Suprapubic skin (tissue), 4 donors: ENCODE data around the gene JAZF1. TPM values are rescaled to one million over a fixed set of nuclear protein-coding genes. Genes with fewer than 3 reads are reported as not detected.

Experiments used
- DNase-seq, 2 donors: peaks; one replicate each; pipeline ENCODE4 v3.0.0-alpha.2; 2019; ENCODE audit warnings: low spot score in 2 of 2
- H3K27ac ChIP-seq: fragments of 200-600 bp; sonication (generic); one replicate; pipeline ENCODE4 v1.5.1; 2019
- H3K27me3 ChIP-seq: fragments of 200-600 bp; sonication (generic); one replicate; pipeline ENCODE4 v1.5.1; 2019
- H3K36me3 ChIP-seq: fragments of 200-600 bp; sonication (generic); one replicate; pipeline ENCODE4 v1.5.1; 2019
- H3K4me1 ChIP-seq: fragments of 200-600 bp; sonication (generic); one replicate; pipeline ENCODE4 v1.5.1; 2019
- H3K4me3 ChIP-seq: fragments of 200-600 bp; sonication (generic); one replicate; pipeline ENCODE4 v1.5.1; 2019; ENCODE audit warnings: mild to moderate bottlenecking
- H3K9me3 ChIP-seq: fragments of 200-600 bp; sonication (generic); one replicate; pipeline ENCODE4 v1.5.1; 2019
- EP300 ChIP-seq: sonication (generic); formaldehyde crosslinking; IDR thresholded peaks from one replicate; pipeline ENCODE4 v1.6.1; 2017; ENCODE audit warnings: antibody characterized with exemption
- POLR2A ChIP-seq, 2 donors: fragments of 450-650 bp; IDR thresholded peaks; one replicate each; pipeline ENCODE4 v1.6.1; 2017; ENCODE audit warnings: antibody characterized with exemption in 2 of 2, mild to moderate bottlenecking in 2 of 2, moderate library complexity in 2 of 2
- POLR2AphosphoS5 ChIP-seq, 3 donors: sonication (generic); formaldehyde crosslinking; IDR thresholded peaks; one replicate each; pipeline ENCODE4 v1.6.1; 2017; ENCODE audit warnings: antibody characterized with exemption in 3 of 3
- WGBS: methylation state at CpG from one replicate; pipeline ENCODE4 v1.1.5; 2018; 5-methylcytosine and 5-hydroxymethylcytosine counted together
- total RNA-seq, 4 donors: library from RNA; depleted of rRNA; stranded (reverse); fragments of >200 nt; gene quantifications; one replicate each; pipeline ENCODE4 v1.1.0, GENCODE V29; 2016
- TF ChIP-seq, protein P1 (sequence below), 2 donors: fragments of 200-600 bp in 1 of 2; fragments of 450-650 bp in 1 of 2; sonication (generic) in 1 of 2; IDR thresholded peaks; one replicate each; pipeline ENCODE4 v1.5.1; 2016 to 2019; ENCODE audit warnings: antibody characterized with exemption in 2 of 2, mild to moderate bottlenecking in 1 of 2, moderate library complexity in 1 of 2

Gene JAZF1
- total RNA-seq, 4 donors from 2014 or later: 5.0 to 8.4 (median 7.4) TPM

- Histone ChIP-seq H3K27me3 (no peaks in the 10 kb centered on the region), H3K4me3 (no peak overlapping the region), H3K4me1 (peaks cover 6% of the 10 kb centered on the region), H3K9me3 (no peaks in the 10 kb centered on the region), H3K36me3 (no peaks in the 10 kb centered on the region), H3K27ac (no peak overlapping the region)
- TF ChIP-seq, protein P1, sequence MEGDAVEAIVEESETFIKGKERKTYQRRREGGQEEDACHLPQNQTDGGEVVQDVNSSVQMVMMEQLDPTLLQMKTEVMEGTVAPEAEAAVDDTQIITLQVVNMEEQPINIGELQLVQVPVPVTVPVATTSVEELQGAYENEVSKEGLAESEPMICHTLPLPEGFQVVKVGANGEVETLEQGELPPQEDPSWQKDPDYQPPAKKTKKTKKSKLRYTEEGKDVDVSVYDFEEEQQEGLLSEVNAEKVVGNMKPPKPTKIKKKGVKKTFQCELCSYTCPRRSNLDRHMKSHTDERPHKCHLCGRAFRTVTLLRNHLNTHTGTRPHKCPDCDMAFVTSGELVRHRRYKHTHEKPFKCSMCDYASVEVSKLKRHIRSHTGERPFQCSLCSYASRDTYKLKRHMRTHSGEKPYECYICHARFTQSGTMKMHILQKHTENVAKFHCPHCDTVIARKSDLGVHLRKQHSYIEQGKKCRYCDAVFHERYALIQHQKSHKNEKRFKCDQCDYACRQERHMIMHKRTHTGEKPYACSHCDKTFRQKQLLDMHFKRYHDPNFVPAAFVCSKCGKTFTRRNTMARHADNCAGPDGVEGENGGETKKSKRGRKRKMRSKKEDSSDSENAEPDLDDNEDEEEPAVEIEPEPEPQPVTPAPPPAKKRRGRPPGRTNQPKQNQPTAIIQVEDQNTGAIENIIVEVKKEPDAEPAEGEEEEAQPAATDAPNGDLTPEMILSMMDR (IDR thresholded peaks at IDR 0.05): no peak
- TF ChIP-seq POLR2AphosphoS5 (IDR thresholded peaks at IDR 0.05): no peak
- TF ChIP-seq POLR2A (IDR thresholded peaks at IDR 0.05): no peak
- no peak for TF ChIP-seq EP300
- 77% methylated on average over 3 of the region's 3 CpGs for WGBS
- DNase-seq: no peak
Observed at GRCh38 chr7:27999829-28000228, 180.8 kb downstream of the JAZF1 start.

DNA sequence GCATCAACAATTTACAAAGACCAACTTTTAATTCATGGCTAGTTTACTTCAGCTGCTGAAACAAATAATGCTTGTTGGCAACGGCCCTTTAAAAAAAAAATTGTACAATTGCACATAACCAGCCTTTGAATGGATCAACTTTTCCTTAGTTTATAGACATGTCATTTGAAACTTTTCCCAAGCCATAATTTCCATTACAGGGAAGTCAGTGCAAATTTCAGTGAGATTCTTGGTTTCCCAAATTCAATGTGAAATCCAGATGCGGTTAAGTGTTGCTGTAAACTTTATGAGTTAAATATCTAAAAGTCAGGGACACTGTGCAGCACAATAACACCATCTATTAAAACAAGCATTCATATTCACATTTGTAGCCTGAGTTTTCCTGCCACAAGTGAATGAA lies 182.2 kb downstream of the JAZF1 start:
- H3K36me3 ChIP-seq: no peaks in the 10 kb centered on the region
- no peaks in the 10 kb centered on the region for H3K27me3 ChIP-seq
- peaks cover 13% of the 10 kb centered on the region for H3K4me1 ChIP-seq
- TF ChIP-seq POLR2AphosphoS5 (IDR thresholded peaks at IDR 0.05) (no peak), EP300 (no peak), POLR2A (IDR thresholded peaks at IDR 0.05) (no peak)
- TF ChIP-seq, protein P1 (IDR thresholded peaks at IDR 0.05): no peak
- 89% methylated on average over 2 of the region's 2 CpGs for WGBS
- H3K27ac ChIP-seq: no peak overlapping the region
- no peaks in the 10 kb centered on the region for H3K9me3 ChIP-seq
- no peak for DNase-seq
- no peak overlapping the region for H3K4me3 ChIP-seq

DNA sequence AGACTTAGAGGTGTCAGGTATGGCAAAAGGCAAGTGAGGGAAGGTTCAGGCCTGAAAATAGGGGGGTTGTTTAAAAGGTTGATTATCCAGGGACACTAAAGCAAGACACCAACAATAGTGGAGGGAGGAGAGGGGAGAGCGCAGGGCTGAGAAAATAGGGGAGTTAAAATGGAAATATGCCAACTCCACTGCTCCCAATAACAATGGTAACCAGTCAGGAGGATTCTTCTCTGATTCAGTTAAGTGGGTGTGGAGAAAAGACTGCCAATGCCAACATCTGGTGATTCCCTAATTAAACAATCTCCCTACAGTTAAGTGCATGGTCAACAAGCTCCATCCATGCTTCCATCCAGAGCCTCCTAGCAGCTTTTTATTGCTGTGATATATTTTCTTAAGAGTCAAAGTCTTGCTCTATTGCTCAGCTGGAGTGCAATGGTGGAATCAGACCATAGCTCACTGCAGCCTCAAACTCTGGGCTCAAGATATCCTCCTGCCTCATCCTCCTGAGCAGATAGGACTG lies 183.3 kb downstream of the JAZF1 start:
- WGBS: 94% methylated on average over 1 of the region's 1 CpG
- TF ChIP-seq EP300 (no peak), POLR2AphosphoS5 (IDR thresholded peaks at IDR 0.05) (no peak), POLR2A (IDR thresholded peaks at IDR 0.05) (no peak)
- TF ChIP-seq, protein P1 (IDR thresholded peaks at IDR 0.05): no peak
- H3K4me1 ChIP-seq: peaks cover 21% of the 10 kb centered on the region

GRCh38 chr7:27996141-27996540 lies 184.5 kb downstream of the JAZF1 start:
- no peak overlapping the region for H3K27ac ChIP-seq
- DNase-seq: no peak
- TF ChIP-seq EP300 (no peak), POLR2A (IDR thresholded peaks at IDR 0.05) (no peak), POLR2AphosphoS5 (IDR thresholded peaks at IDR 0.05) (no peak)
- TF ChIP-seq, protein P1 (IDR thresholded peaks at IDR 0.05): no peak
- H3K4me3 ChIP-seq: no peak overlapping the region
- H3K4me1 ChIP-seq: peaks cover 21% of the 10 kb centered on the region
- no peaks in the 10 kb centered on the region for H3K36me3 ChIP-seq
- 97% methylated on average over 7 of the region's 7 CpGs for WGBS
- H3K27me3 ChIP-seq: no peaks in the 10 kb centered on the region
- no peaks in the 10 kb centered on the region for H3K9me3 ChIP-seq

More for the DNA sequence above, 183.3 kb downstream of the JAZF1 start:
- H3K27ac ChIP-seq: no peak overlapping the region
- no peak overlapping the region for H3K4me3 ChIP-seq
- H3K9me3 ChIP-seq: no peaks in the 10 kb centered on the region
- no peak for DNase-seq
- no peaks in the 10 kb centered on the region for H3K36me3 ChIP-seq
- no peaks in the 10 kb centered on the region for H3K27me3 ChIP-seq

GRCh38 chr7:27995228-27995627 lies 185.4 kb downstream of the JAZF1 start:
- Histone ChIP-seq H3K9me3 (no peaks in the 10 kb centered on the region), H3K27ac (no peak overlapping the region), H3K27me3 (no peaks in the 10 kb centered on the region), H3K36me3 (no peaks in the 10 kb centered on the region), H3K4me1 (peaks cover 21% of the 10 kb centered on the region), H3K4me3 (no peak overlapping the region)
- TF ChIP-seq POLR2A (IDR thresholded peaks at IDR 0.05) (no peak), EP300 (no peak), POLR2AphosphoS5 (IDR thresholded peaks at IDR 0.05) (no peak)
- TF ChIP-seq, protein P1 (IDR thresholded peaks at IDR 0.05): no peak
- 77% methylated on average over 3 of the region's 3 CpGs for WGBS
- no peak for DNase-seq
